PC-9 (cell line): ENCODE measurements around the gene DENND2D. TPM values are rescaled to one million over a fixed set of nuclear protein-coding genes. Genes with fewer than 3 reads are reported as not detected.

Experiments used
- BruUV-seq: library from RNA; stranded (reverse); fragments of 400-500 nt; replicated peaks from 2 replicates; lab custom pipeline; 2021; lab: Mats Ljungman, UMichigan
- CTCF ChIA-PET: fragments of 300-600 bp; sonication (Branson Sonifier 250); formaldehyde crosslinking; loops from one replicate; lab custom pipeline; 2022; ENCODE audit warnings: antibody characterized with exemption; lab: Charles Lee
- POLR2A ChIA-PET: fragments of 300-600 bp; sonication (Branson Sonifier 250); formaldehyde crosslinking; loops from one replicate; lab custom pipeline; 2022; ENCODE audit warnings: antibody characterized with exemption; ENCODE audit not compliant: unreplicated experiment; lab: Charles Lee
- DNase-seq, 2 experiments: peaks; one replicate each; pipeline versions ENCODE4 v3.0.0 to v3.0.0-alpha.2; 2015 to 2022; ENCODE audit warnings: mixed read lengths in 1 of 2
- H2AFZ ChIP-seq: fragments of 200-600 bp; sonication (generic); 2 replicates; pipeline ENCODE4 v1.8.1; 2017; ENCODE audit warnings: antibody characterized with exemption
- H3F3A ChIP-seq: fragments of 200-600 bp; sonication (generic); 2 replicates; pipeline ENCODE4 v1.8.1; 2017; ENCODE audit warnings: antibody characterized with exemption, mild to moderate bottlenecking, low read depth; ENCODE audit not compliant: insufficient read depth
- H3K27ac ChIP-seq: fragments of 200-600 bp; sonication (generic); 2 replicates; pipeline ENCODE4 v1.6.1; 2016; ENCODE audit warnings: mixed run types
- H3K27me3 ChIP-seq: fragments of 200-600 bp; sonication (generic); 2 replicates; pipeline ENCODE4 v1.6.1; 2016; ENCODE audit warnings: low read depth, mixed run types; ENCODE audit not compliant: insufficient read depth
- H3K36me3 ChIP-seq: fragments of 200-600 bp; sonication (generic); 2 replicates; pipeline ENCODE4 v1.6.1; 2016; ENCODE audit warnings: low read depth, mixed run types
- H3K4me1 ChIP-seq: fragments of 200-600 bp; sonication (generic); replicated peaks from 2 replicates; pipeline ENCODE4 v1.6.1; 2016; ENCODE audit warnings: mixed run types; ENCODE audit not compliant: insufficient read depth
- H3K4me2 ChIP-seq: fragments of 200-600 bp; sonication (generic); 2 replicates; pipeline ENCODE4 v1.6.1; 2017; ENCODE audit warnings: mixed run types
- H3K4me3 ChIP-seq: fragments of 200-600 bp; sonication (generic); 2 replicates; pipeline ENCODE4 v1.6.1; 2016; ENCODE audit warnings: mixed run types
- H3K79me2 ChIP-seq: fragments of 200-600 bp; sonication (generic); 2 replicates; pipeline ENCODE4 v1.6.1; 2017; ENCODE audit warnings: low read depth, mixed run types
- H3K9me2 ChIP-seq: fragments of 200-600 bp; sonication (generic); 2 replicates; pipeline ENCODE4 v1.8.1; 2017; ENCODE audit warnings: mild to moderate bottlenecking; ENCODE audit not compliant: insufficient read depth
- H3K9me3 ChIP-seq: fragments of 200-600 bp; sonication (generic); 2 replicates; pipeline ENCODE4 v1.8.1; 2016; ENCODE audit warnings: low read depth; ENCODE audit not compliant: insufficient read depth
- H4K20me1 ChIP-seq: fragments of 200-600 bp; sonication (generic); 2 replicates; pipeline ENCODE4 v1.8.1; 2017; ENCODE audit not compliant: insufficient read depth
- CTCF ChIP-seq: fragments of 200-600 bp; sonication (generic); conservative IDR thresholded peaks from 2 replicates; pipeline ENCODE4 v1.6.1; 2017; ENCODE audit warnings: mixed run types, antibody characterized with exemption, mild to moderate bottlenecking, moderate library complexity
- EZH2 ChIP-seq: fragments of 200-600 bp; sonication (generic); IDR thresholded peaks from 2 replicates; pipeline ENCODE4 v1.8.0; 2017; ENCODE audit warnings: antibody characterized with exemption, low read depth
- intact Hi-C: fragments of 100-400 bp; cut with micrococcal nuclease; formaldehyde crosslinking; loops from one replicate; pipeline ENCODE4 v1.10.0; 2022; ENCODE audit not compliant: unreplicated experiment
- total RNA-seq: library from RNA; stranded (reverse); gene quantifications from 2 replicates; pipeline ENCODE4 v1.2.3, GENCODE V29; 2021

Gene DENND2D
- total RNA-seq, 1 experiment from 2014 or later: 44.9 TPM

DNA sequence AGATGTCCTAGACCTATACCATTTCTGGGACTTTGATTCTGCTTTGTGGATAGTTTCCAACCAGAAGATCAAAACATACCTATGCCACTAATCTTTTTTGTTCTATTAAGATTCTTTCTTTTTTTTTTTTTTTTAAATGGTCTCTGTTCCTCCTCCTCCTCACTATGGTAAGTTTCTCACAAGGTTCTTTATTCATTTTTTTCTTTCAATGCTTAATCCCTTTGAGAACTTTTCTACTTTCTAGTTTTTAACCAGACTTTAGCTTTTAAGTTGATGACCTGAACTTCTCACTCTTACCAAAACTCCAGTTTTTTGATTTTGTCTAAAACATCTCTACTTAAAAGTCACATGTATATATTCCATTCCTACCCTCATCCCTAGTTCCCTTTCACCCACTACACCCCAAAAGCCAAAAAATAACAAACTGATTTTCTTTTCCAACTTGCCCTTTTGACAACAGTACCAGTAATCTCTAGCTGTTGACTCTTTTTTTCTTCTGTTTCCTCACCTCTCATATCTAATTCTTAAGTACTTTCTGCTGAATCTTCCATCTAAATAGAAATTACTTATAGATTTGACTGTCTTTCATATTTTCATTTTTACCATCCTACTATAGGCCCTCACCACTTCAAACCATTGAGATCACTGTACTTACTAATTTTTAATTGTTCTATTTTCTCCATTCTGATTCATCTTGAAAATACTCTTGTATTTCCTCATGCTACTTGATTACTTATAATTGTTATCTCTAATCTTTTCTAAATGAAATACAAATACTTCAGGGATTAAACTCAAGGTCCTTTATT lies 54.3 kb downstream of the DENND2D start:
- Histone ChIP-seq H3K36me3 (peaks cover 37% of the 10 kb centered on the region), H3K27me3 (no peaks in the 10 kb centered on the region), H3K4me2 (no peak overlapping the region), H3K4me3 (no peak overlapping the region), H3K9me2 (no peaks in the 10 kb centered on the region), H3K4me1 (peaks cover 16% of the 10 kb centered on the region), H3F3A (no peaks in the 10 kb centered on the region; the same call in 1 of the 2 replicates), H3K27ac (no peak overlapping the region), H3K79me2 (peaks cover 78% of the 10 kb centered on the region), H3K9me3 (no peaks in the 10 kb centered on the region), H4K20me1 (peaks cover 28% of the 10 kb centered on the region), H2AFZ (no peak overlapping the region)
- DNase-seq: no peak
- TF ChIP-seq EZH2 (no peak), CTCF (no peak)
- intact Hi-C loops: loop anchor here (10.0 kb wide), 1 partner anchor 299 kb away; the partner anchor contains the start of genes ATP5PB and WDR77
- POLR2A ChIA-PET: no interaction called here
- BruUV-seq: no TSS peak
- CTCF ChIA-PET: no interaction called here

DNA sequence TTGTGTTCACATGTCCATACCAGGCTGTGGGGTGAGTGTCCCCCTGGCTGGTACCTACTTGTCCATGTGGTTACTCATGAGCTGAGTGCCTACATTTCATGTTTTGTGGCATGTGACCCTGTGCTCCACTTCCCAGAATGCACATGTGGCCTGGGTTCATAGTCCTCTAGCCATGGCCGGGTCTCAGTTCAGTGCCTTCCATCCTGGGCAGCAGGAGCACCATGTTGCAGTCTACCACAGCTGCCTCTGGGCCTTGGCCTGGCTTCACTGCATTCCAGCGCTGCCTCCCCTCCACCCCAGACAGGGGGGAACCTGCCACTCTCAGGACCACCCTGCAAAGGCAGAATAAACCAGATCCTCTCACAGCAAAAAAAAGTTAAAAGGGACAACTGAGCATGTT lies 54.9 kb downstream of the DENND2D start:
- Histone ChIP-seq H4K20me1 (peaks cover 28% of the 10 kb centered on the region), H3K4me3 (no peak overlapping the region), H3K9me3 (no peaks in the 10 kb centered on the region), H3K9me2 (no peaks in the 10 kb centered on the region), H3K4me1 (peaks cover 20% of the 10 kb centered on the region), H3K27me3 (no peaks in the 10 kb centered on the region), H3K36me3 (peaks cover 31% of the 10 kb centered on the region), H3K79me2 (peaks cover 78% of the 10 kb centered on the region), H3K4me2 (no peak overlapping the region), H3F3A (peaks cover 3% of the 10 kb centered on the region; the same call in 1 of the 2 replicates), H3K27ac (no peak overlapping the region), H2AFZ (no peak overlapping the region)
- ChIA-PET POLR2A (no interaction called here), CTCF (no interaction called here)
- BruUV-seq: no TSS peak
- intact Hi-C loops: loop anchor here (10.0 kb wide), 1 partner anchor 299 kb away; the partner anchor contains the start of genes ATP5PB and WDR77
- no peak for TF ChIP-seq CTCF
- no peak for TF ChIP-seq EZH2
- DNase-seq: no peak

DNA sequence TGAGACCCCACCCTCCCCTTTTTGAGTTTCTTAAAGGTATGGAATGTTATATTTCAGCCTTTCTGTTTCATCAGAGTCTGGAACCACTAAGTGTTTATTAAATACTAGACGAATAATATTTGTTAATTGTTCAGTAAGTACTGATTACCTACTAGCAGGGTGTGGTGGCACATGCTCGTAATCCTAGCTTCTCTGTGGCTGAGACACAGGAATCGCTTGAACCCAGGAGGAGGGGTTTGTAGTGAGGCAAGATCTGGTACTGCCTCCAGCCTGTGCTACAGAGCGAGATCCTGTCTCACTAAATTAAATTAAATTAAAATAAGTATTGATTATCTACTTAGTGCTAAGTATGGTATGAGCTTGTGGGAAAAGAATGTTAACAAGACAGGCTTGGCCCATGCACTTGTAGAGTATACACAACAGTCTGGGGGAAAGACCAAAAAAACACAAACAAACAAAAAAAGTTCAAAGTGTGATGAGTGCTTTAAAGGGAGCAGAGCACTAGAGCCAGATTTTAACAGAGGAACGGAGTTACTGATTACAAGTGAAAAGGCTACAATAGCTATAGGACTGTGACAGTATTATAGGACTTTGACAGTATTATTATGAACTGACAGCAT lies 58.0 kb downstream of the DENND2D start:
- Histone ChIP-seq H3K79me2 (peaks cover 89% of the 10 kb centered on the region), H3F3A (peaks cover 8% of the 10 kb centered on the region; the same call in 1 of the 2 replicates), H3K27ac (no peak overlapping the region), H3K9me2 (no peaks in the 10 kb centered on the region), H3K4me2 (peak overlapping the region; percentile 98), H3K4me3 (peak overlapping the region; percentile 72; the same call in 1 of the 2 replicates), H4K20me1 (peaks cover 25% of the 10 kb centered on the region), H3K4me1 (peaks cover 28% of the 10 kb centered on the region), H2AFZ (no peak overlapping the region), H3K36me3 (peaks cover 12% of the 10 kb centered on the region; the same call in 1 of the 2 replicates), H3K27me3 (no peaks in the 10 kb centered on the region), H3K9me3 (no peaks in the 10 kb centered on the region)
- no TSS peak for BruUV-seq
- ChIA-PET POLR2A (interaction anchor here (0.6 kb wide), 1 partner anchor 9 kb away, joined by 3 read pairs; no protein-coding TSS in a partner anchor), CTCF (interaction anchor here (0.7 kb wide), 1 partner anchor 306 kb away, joined by 3 read pairs; no protein-coding TSS in a partner anchor)
- TF ChIP-seq EZH2 (no peak), CTCF (no peak)
- intact Hi-C loops: loop anchor here (10.0 kb wide), 1 partner anchor 302 kb away; the partner anchor contains the start of genes ATP5PB and WDR77
- DNase-seq: no peak
